GM23248 (cell line): ENCODE results near the gene SNRK. TPM values are rescaled to one million over a fixed set of nuclear protein-coding genes. Genes with fewer than 3 reads are reported as not detected.

Experiments used
- DNase-seq: peaks from one replicate; pipeline ENCODE4 v3.0.0-alpha.2; 2015
- H2AFZ ChIP-seq: fragments of 200-600 bp; sonication (generic); 2 replicates; pipeline ENCODE4 v1.6.1; 2016; ENCODE audit warnings: antibody characterized with exemption
- H3F3A ChIP-seq: fragments of 200-600 bp; sonication (generic); 2 replicates; pipeline ENCODE4 v1.6.1; 2016; ENCODE audit warnings: mild to moderate bottlenecking, antibody characterized with exemption, mixed run types; ENCODE audit not compliant: insufficient read depth
- H3K27ac ChIP-seq: fragments of 200-600 bp; sonication (generic); 2 replicates; pipeline ENCODE4 v1.5.1; 2016; ENCODE audit warnings: mild to moderate bottlenecking
- H3K27me3 ChIP-seq: fragments of 200-600 bp; sonication (generic); replicated peaks from 2 replicates; pipeline ENCODE4 v1.6.1; 2016; ENCODE audit warnings: mild to moderate bottlenecking; ENCODE audit not compliant: insufficient read depth
- H3K36me3 ChIP-seq: fragments of 200-600 bp; sonication (generic); 2 replicates; pipeline ENCODE4 v1.6.1; 2016; ENCODE audit warnings: low read depth, mild to moderate bottlenecking
- H3K4me1 ChIP-seq: fragments of 200-600 bp; sonication (generic); 2 replicates; pipeline ENCODE4 v1.6.1; 2016; ENCODE audit warnings: mild to moderate bottlenecking; ENCODE audit not compliant: insufficient read depth
- H3K4me2 ChIP-seq: fragments of 200-600 bp; sonication (generic); one replicate; pipeline ENCODE4 v1.6.1; 2016; ENCODE audit warnings: mild to moderate bottlenecking; ENCODE audit not compliant: unreplicated experiment
- H3K4me3 ChIP-seq: fragments of 200-600 bp; sonication (generic); 2 replicates; pipeline ENCODE4 v1.5.1; 2016; ENCODE audit warnings: mild to moderate bottlenecking
- H3K79me2 ChIP-seq: fragments of 200-600 bp; sonication (generic); 2 replicates; pipeline ENCODE4 v1.6.1; 2016; ENCODE audit warnings: mild to moderate bottlenecking; ENCODE audit not compliant: insufficient read depth
- H3K9ac ChIP-seq: fragments of 200-600 bp; sonication (generic); 2 replicates; pipeline ENCODE4 v1.6.1; 2016; ENCODE audit warnings: mild to moderate bottlenecking
- H3K9me2 ChIP-seq: fragments of 200-600 bp; sonication (generic); 2 replicates; pipeline ENCODE4 v1.6.1; 2016; ENCODE audit warnings: mixed run types, mild to moderate bottlenecking, moderate library complexity; ENCODE audit not compliant: insufficient read depth
- H3K9me3 ChIP-seq: fragments of 200-600 bp; sonication (generic); one replicate; pipeline ENCODE4 v1.6.1; 2017; ENCODE audit warnings: low read depth
- H4K20me1 ChIP-seq: fragments of 200-600 bp; sonication (generic); 2 replicates; pipeline ENCODE4 v1.6.0; 2016; ENCODE audit not compliant: insufficient read depth
- EZH2 ChIP-seq: fragments of 200-600 bp; sonication (generic); IDR thresholded peaks from 2 replicates; pipeline ENCODE4 v1.6.1; 2018; ENCODE audit warnings: antibody characterized with exemption, mild to moderate bottlenecking; ENCODE audit not compliant: insufficient read depth, poor library complexity, severe bottlenecking
- EZH2phosphoT487 ChIP-seq: fragments of 200-600 bp; sonication (generic); IDR thresholded peaks from 2 replicates; pipeline ENCODE4 v1.6.1; 2018; ENCODE audit warnings: antibody characterized with exemption, moderate library complexity, mild to moderate bottlenecking, low read depth; ENCODE audit not compliant: insufficient read depth
- WGBS, 2 experiments: methylation state at CpG; one replicate each; pipeline ENCODE4 v1.1.6; 2015 to 2017; ENCODE audit warnings: low lambda C conversion rate in 2 of 2, low coverage in 1 of 2; ENCODE audit errors: missing lambda C conversion rate in 2 of 2; 5-methylcytosine and 5-hydroxymethylcytosine counted together
- in situ Hi-C: fragments of 300-500 bp; cut with MboI; formaldehyde crosslinking; loops from 2 replicates; pipeline ENCODE4 v1.15.0; 2020
- polyA plus RNA-seq: library from polyadenylated mRNA; unstranded; fragments of >200 nt; fragmentation: Nextera tagmentation; extraction: Ambion mirVana; gene quantifications from 2 replicates; pipeline ENCODE4 v1.2.1, GENCODE V29; 2016
- total RNA-seq: library from RNA; depleted of rRNA; stranded (reverse); fragments of >200 nt; shearing (Covaris generic); gene quantifications from 2 replicates; pipeline ENCODE4 v1.2.3, GENCODE V29; 2014; rRNA removed

The SNRK gene
- total RNA-seq: 11.6 and 15.0 TPM in 2 replicates
- 5.0 and 6.4 TPM in 2 replicates for polyA plus RNA-seq

GRCh38 chr3:43286115-43286840 lies at the start of gene SNRK:
SNRK (plus strand) TSS chr3:43286540; CDS start chr3:43303204, 16,664 bp downstream.
- Histone ChIP-seq H3K4me1 (peaks cover 23% of the 10 kb centered on the region), H3K9me3 (no peaks in the 10 kb centered on the region), H3K27me3 (peaks cover 10% of the 10 kb centered on the region), H3K4me2 (peak within 1 kb of the TSS; percentile 95), H3K27ac (peak within 1 kb of the TSS; percentile 63), H3F3A (no peaks in the 10 kb centered on the region; the same call in 1 of the 2 replicates), H3K36me3 (no peaks in the 10 kb centered on the region), H3K9ac (peak within 1 kb of the TSS; percentile 85), H3K79me2 (peaks cover 44% of the 10 kb centered on the region), H2AFZ (peak within 1 kb of the TSS; percentile 87), H3K9me2 (no peaks in the 10 kb centered on the region), H3K4me3 (peak within 1 kb of the TSS; percentile 90), H4K20me1 (no peaks in the 10 kb centered on the region)
- WGBS, 2 experiments: 1% methylated on average over 54 to 85 of the region's 91 CpGs
- TF ChIP-seq EZH2 (no peak), EZH2phosphoT487 (no peak)
- in situ Hi-C loops: no loop called here
- peak; percentile 86 for DNase-seq

GRCh38 chr3:43238801-43239200 lies 47.5 kb upstream of the SNRK start:
- no peak for DNase-seq
- 18 to 23% methylated on average over 4 of the region's 4 CpGs for WGBS, 2 experiments
- no peaks in the 10 kb centered on the region for H3K36me3 ChIP-seq
- no peak overlapping the region for H3K4me2 ChIP-seq
- peaks cover 3% of the 10 kb centered on the region; the same call in 1 of the 2 replicates for H3F3A ChIP-seq
- no peaks in the 10 kb centered on the region for H3K4me1 ChIP-seq
- no peaks in the 10 kb centered on the region for H4K20me1 ChIP-seq
- no peak overlapping the region for H3K27ac ChIP-seq
- TF ChIP-seq EZH2: no peak
- TF ChIP-seq EZH2phosphoT487: no peak
- in situ Hi-C loops: no loop called here
- H3K9me3 ChIP-seq: no peaks in the 10 kb centered on the region
- H3K9me2 ChIP-seq: no peaks in the 10 kb centered on the region
- H3K79me2 ChIP-seq: no peaks in the 10 kb centered on the region
- H3K27me3 ChIP-seq: no peaks in the 10 kb centered on the region
- H3K9ac ChIP-seq: no peak overlapping the region
- no peak overlapping the region for H3K4me3 ChIP-seq
- H2AFZ ChIP-seq: no peak overlapping the region

- in situ Hi-C loops: no loop called here
Observed at GRCh38 chr3:43239755-43240154, 46.6 kb upstream of the SNRK start.

GRCh38 chr3:43243590-43244587 lies 42.5 kb upstream of the SNRK start:
- Histone ChIP-seq H3K79me2 (no peaks in the 10 kb centered on the region), H3K9me3 (no peaks in the 10 kb centered on the region), H3K36me3 (no peaks in the 10 kb centered on the region), H3K4me1 (no peaks in the 10 kb centered on the region), H3K9me2 (no peaks in the 10 kb centered on the region), H3K9ac (no peak overlapping the region), H3K27me3 (peaks cover 15% of the 10 kb centered on the region; the same call in 1 of the 2 replicates), H3K4me3 (no peak overlapping the region), H4K20me1 (no peaks in the 10 kb centered on the region), H3K27ac (no peak overlapping the region), H2AFZ (no peak overlapping the region), H3K4me2 (no peak overlapping the region), H3F3A (no peaks in the 10 kb centered on the region)
- in situ Hi-C loops: no loop called here
- WGBS, 2 experiments: 55% methylated on average over 6 of the region's 6 CpGs
- TF ChIP-seq EZH2phosphoT487 (no peak), EZH2 (no peak)
- DNase-seq: peak; percentile 40

More at GRCh38 chr3:43239755-43240154, 46.6 kb upstream of the SNRK start:
- no peak overlapping the region for H3K4me2 ChIP-seq
- H3K9me2 ChIP-seq: no peaks in the 10 kb centered on the region
- no peak for DNase-seq
- no peak overlapping the region for H3K4me3 ChIP-seq
- no peaks in the 10 kb centered on the region for H3K79me2 ChIP-seq
- no peak overlapping the region for H3K9ac ChIP-seq
- H4K20me1 ChIP-seq: no peaks in the 10 kb centered on the region
- no peaks in the 10 kb centered on the region for H3K36me3 ChIP-seq
- no peak overlapping the region for H2AFZ ChIP-seq
- H3K27ac ChIP-seq: no peak overlapping the region
- H3K27me3 ChIP-seq: 0 out of 2 replicates have a peak, but pooled peaks cover 4% of the 10 kb centered on the region
- H3K4me1 ChIP-seq: no peaks in the 10 kb centered on the region
- WGBS, 2 experiments: 59 to 70% methylated on average over 3 of the region's 3 CpGs
- peaks cover 3% of the 10 kb centered on the region; the same call in 1 of the 2 replicates for H3F3A ChIP-seq
- TF ChIP-seq EZH2: no peak
- no peak for TF ChIP-seq EZH2phosphoT487
- no peaks in the 10 kb centered on the region for H3K9me3 ChIP-seq
